Erythroblast (primary cell): ENCODE results near the gene RBPJL.
"Not testable (repeated sequence)": the region's sequence is repeated elsewhere in the genome, so short reads cannot be mapped to it uniquely, and the experiment has no call there.

Experiments used
- DNase-seq, 2 experiments: peaks; one replicate each; lab custom pipeline; 2025; lab: John Stamatoyannopoulos, UW
- GATA1 ChIP-seq: IDR thresholded peaks from 2 replicates; pipeline ENCODE4 v1.6.1; 2011; ENCODE audit warnings: low read depth, mild to moderate bottlenecking, control low read depth, low read length, moderate library complexity
- POLR2A ChIP-seq: IDR thresholded peaks from 2 replicates; pipeline ENCODE4 v1.6.1; 2011; ENCODE audit warnings: mild to moderate bottlenecking, low read length

RBPJL gene

DNA sequence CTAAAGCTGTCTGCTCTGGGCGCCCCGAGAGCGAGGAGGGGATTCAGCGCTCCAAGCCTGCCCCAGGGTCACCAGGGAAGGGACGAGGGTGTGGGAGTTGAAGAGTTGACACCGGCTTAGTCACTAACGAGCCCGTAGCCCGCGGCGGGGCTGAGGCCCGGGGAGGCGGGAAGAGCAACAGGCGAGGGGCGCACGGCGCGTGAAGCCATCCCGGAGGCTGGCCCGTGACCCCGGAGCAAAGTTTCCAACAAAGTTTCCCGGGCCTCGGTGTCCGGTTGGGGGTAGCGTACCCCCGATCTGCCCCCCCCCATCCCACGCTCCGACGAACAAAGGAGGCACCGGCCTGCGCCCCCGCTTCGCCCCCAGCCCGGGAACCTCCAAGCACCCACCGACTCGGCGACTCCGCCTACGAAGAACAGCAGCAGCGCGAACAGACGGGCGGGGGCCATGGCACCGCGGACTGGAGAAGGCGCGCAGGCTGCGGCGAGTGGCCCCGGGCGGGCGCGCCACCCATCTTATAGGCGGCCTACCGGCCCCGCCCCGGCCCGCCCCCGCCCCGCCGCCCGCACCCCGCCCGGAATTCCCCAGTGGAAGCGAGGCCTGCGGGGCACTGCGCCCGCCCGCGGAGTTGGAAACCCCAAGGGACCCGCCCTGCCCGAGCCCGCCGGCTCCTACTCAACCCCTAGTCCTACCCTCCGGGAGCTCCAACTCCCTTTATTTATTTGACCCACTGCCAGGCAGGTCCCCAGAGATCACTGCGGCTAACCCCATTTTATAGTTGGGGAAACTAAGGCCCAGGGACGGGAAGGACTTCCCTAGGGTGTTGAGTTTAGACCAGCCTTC is 41.5 kb downstream of the RBPJL start, which contains the start of gene SDC4:
SDC4 (minus strand) TSS at position 489 of the 843 bp plus-strand sequence; CDS start at position 449, 40 bp downstream.
- TF ChIP-seq GATA1 (no peak), POLR2A (peak; percentile 70)
- peak; percentile 70 to 76 for DNase-seq

DNA sequence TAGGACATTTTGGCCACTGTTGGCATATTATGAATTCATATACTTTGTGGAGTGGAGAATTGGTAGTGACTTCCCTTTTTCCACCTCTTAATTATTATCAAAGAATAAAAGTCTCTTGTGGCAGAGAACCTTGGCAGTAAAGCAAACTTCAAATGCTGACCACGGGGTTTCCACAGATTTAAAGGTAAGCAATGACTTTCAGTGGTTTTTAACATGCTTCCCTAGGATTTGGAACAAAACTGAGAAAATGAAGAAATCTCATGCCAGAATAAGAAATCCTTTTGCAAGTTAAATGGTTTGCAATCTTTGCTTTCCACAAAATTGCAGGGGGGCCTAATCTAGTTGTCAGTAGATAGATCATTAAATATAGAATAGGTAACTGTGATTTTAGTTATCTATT is 43.6 kb downstream of the RBPJL start:
- no peak for DNase-seq
- TF ChIP-seq POLR2A (no peak), GATA1 (no peak)

DNA sequence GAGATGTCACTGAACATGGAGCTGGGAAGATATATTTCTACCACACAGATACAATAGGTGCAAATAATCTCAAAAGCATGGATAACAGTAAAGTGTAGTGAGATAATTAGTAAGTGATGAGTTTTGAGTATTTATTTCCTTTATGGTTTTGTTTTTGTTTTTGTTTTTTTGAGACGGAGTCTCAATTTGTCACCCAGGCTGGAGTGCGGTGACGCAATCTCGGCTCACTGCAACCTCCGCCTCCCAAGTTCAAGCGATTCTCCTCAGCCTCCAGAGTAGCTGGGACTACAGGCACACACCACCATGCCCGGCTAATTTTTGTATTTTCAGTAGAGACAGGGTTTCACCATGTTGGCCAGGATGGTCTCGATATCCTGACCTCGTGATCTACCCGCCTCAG is 44.2 kb downstream of the RBPJL start:
- not testable (repeated sequence) for DNase-seq

DNA sequence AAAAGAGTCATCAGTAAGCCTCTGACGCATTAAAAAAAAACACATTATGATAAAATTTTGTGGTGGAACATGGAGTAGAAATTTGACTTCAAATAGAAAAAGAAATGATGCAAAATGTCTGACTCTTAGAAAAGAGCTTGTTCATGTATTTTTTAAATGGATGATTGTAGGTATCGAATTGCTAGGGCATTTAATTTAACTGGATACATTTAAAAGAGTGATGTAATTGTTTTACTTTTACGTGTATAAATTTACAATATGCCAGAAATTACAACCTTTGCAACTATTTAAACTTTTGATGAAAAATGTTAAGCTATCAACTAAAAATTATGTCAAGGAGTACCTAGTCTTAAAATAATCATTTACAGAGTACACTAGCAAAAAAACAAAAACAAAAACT is 46.1 kb downstream of the RBPJL start:
- no peak for DNase-seq
- TF ChIP-seq POLR2A (no peak), GATA1 (no peak)

DNA sequence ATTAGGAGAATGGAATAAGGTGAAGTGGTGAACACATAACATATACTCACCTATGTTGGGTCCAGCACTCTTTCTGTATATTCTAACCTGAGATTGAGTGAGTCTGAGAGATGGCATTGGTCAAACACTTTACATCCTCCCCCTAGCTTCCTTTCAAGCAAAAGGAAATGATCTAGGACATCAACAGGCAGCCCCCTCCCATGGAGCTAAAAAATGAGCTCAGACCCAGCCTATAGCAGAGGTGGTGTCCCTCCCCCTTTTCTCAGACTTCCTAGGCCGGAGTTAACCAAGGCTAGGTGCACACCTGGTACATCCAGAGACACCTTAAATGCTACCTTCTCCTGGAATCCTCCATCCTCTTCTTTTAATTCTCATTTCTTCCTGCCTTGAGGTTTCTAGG is 47.1 kb downstream of the RBPJL start:
- no peak for DNase-seq
- TF ChIP-seq GATA1, result no peak
- no peak for TF ChIP-seq POLR2A

DNA sequence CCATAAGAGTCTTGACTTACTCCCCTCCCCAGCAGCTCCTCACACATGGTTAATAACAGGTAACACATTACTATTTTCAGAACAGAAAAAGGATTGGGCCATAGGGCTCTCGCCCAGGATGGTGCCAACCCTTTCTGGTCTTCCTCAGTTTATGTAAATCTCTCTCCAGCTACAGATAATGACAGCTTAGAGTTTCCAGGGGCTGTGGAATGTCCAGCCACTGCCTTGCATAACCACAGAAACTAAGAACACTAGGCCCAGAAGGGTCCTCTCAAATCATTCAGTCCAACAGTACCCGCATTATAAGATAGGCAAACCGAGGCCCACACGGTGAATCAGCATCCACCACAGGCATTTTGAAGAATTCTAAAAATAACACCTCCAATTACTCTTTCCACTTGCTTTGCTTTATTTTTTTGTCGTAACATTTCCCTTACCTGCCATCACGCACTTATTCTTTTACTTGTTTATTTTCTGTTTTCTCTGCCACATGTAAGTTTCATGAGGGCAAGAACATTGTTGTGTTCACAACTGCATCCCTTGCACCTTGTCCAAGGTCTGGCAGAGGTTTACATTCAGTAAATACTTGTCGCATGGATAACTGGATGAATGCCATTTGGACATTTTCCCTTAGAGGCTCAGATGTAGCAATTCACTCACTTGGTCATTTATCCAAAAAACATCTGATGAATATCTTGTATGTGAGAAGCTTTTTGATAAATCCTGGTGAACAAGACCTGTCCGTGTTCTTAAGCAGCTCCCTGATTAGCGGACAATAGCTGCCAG is 48.0 kb downstream of the RBPJL start:
- TF ChIP-seq GATA1 (no peak), POLR2A (no peak)
- DNase-seq, result no peak

DNA sequence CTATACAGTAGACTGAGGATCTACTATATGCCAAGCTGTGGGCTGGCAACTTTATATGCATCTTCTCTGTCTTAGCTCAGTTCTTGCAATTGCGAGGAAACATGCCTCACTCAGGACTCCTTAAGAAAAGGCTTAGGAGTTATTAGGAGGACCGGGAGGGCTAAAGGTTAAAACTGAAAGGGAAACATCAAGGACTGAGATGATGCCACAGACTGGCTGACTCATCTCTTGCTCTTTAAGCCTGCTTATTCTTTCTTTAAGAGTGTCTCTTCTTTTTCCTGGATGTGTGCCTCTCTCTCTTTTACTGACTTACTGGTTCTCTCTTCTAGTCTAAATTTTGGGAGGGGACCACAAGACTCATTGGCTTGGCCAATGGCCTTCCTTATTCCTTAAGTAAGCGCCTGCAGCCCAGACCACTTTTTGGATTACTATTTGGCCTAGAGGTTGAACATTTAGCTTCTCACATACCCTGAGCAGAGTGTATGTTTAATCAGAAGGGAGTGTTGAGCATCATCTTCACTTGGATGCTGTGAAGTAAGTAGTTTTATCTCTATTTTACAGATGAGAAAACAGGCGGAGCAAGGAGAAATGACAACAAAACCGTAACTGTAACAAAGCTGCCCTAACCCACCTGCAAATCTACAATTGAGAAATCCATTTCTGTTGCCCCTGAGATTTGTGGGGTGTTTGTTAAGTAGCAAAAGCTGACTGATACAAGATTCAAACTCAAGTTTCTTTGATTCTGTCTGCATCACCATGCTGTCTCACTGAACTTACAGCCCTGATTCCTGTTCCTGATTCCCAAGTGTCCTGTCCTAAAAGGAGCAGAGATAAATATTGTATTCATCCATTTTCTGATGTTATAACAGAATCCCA is 48.8 kb downstream of the RBPJL start:
- peak in 1 of 2 experiments; percentile 35 for DNase-seq
- TF ChIP-seq POLR2A (no peak), GATA1 (no peak)

DNA sequence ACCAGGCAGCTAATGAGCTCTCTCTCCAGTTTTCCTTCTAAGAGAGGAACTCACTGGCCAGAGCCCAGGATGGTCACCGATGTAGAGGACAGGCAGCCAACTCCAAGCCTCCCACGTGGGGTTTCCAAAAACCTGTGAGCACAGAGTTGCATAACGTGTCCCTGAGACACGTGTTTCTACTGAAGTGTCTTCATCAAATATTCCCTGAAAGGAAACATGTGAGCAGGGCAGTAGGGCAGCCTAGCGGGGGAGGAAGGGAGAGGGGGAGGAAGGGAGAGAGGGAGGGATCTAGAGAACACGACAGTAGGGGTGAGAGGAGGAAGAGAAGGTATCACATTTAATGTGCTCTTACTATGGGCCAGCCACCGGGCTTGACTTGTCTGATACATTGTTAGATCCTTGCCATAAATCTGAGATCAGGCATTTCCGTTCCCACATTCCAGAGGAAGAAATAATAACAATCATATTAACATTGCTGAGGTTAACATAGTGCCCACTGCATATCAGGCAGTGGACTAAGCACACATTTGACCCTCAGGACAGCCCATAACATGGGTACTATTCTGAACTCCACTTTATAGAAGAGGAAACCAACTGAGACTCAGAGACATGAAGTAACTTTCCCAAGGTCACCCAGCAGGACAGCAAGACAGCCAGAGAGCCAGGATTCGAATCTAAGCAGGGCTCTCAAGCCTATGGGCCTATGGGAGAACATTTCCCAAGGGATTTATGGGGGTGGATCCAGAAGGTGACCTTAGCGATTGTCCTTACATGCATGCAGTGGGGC is 51.8 kb downstream of the RBPJL start:
- TF ChIP-seq GATA1 (no peak), POLR2A (no peak)
- DNase-seq, result no peak

DNA sequence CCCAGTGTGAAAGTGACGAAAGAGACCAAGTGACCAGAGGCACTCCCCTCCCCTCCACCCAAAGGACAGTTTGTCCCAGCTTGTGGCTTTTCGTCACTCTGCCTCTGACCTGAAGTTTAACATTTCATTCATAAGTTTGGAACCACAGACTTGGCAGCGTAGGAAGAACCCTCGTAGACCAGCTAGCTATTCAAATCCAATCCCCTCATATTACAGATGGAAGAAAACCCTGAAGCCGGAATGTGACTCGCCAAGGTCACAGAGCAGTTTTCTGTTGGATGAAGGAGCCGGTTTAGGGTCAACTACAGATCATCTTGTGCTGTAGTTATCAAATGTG is 52.4 kb downstream of the RBPJL start:
- no peak for TF ChIP-seq POLR2A
- DNase-seq, result no peak

DNA sequence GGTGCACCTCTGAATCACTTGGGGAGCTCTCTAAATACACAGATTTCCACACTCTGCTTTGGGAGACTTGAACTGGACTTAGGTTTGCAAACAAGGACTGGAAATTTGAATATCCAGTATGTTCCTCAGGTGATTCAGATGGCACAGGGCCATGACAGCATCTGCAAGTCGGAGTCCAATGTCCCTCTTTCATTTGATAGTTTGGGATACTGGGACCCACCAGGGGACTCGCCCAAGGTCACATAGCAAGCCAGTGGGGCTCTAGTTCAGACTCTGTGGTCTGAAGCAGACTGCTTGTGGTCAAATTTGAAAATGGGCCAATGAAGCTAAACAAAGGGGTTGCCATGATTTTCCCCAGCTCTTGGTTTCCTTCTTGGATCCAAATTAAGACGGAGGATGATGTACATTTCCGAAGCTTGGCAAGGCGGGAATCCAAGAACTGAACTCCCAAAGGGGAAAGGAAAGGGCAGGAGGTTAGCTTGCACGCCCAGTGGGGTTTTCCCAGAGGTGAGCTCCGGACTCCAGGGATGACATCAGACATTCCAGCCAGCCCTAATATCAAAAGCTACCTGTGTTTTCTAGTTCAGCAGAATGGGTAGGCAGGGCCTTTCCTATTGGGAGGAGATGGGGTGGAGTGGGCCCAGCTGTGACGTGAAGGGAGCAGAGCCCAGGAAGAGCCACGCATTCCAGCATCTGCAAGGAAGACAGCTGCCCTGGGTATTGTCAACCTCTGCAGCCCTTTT is 52.9 kb downstream of the RBPJL start:
- no peak for DNase-seq
- TF ChIP-seq POLR2A (no peak), GATA1 (no peak)

DNA sequence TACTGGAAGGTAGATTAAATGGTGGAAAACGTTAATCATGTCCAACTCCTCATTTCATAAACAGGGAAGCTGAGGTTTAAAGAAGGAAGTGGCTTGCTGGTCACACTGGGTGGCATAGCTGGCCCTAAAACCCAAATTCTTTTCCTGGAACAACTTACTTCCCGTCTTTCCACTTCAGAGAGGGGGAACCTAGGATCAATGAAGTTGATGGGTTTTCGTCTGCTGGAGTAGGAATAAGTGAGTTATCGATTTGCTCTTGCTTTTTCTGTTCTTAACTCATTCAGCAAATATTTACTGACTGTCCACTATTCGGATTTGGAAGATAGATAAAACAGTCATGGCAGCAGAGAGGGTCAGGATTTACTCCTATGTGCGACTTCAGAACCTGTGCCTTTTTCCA is 55.2 kb downstream of the RBPJL start:
- TF ChIP-seq GATA1, result no peak
- no peak for TF ChIP-seq POLR2A
- no peak for DNase-seq

DNA sequence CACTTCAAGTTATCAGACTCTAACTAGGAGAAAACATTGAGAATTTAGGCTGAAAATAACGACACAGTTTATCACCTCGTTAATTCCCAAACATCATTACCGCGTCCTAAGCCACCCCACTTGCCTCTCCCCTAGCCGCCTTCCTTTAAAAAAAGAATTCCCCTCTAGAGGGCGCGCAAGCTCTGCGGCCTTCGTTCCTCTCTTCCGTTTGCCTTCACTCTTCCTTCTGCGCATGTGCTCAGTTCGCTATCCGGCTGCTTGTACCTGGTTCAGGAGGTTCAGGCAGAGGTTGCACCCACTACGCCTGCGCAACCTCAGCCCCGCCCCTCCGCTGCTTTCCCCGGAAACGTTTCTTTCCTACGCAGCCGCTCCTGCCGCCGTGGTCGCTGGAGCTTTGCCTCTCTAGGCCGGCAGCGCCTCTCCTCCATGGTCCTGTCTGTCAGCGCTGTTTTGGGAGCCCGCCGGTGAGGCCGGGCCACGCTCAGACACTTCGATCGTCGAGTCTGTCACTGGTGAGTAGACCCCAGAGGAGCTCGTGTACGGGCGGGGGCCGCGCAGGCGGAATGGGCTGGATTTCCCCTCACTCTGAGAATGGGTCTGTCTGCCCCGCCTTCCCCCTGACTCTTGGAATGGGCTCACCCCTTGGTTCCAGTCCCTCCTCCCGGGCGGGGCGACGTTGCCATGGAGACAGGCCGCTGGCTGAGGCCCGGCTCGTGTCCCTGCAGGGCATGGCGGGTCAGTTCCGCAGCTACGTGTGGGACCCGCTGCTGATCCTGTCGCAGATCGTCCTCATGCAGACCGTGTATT is 56.4 kb downstream of the RBPJL start, which contains the start of gene SYS1:
SYS1 (plus strand) TSS at position 353 of the 807 bp plus-strand sequence; CDS start at position 729, 376 bp downstream.
- peak; percentile 99 to 100 for DNase-seq
- TF ChIP-seq GATA1 (no peak), POLR2A (peak; percentile 83)
